ENCODE data around the gene RASA4B.
"Not testable (repeated sequence)": the region's sequence is repeated elsewhere in the genome, so short reads cannot be mapped to it uniquely, and the experiment has no call there.

RASA4B gene

DNA sequence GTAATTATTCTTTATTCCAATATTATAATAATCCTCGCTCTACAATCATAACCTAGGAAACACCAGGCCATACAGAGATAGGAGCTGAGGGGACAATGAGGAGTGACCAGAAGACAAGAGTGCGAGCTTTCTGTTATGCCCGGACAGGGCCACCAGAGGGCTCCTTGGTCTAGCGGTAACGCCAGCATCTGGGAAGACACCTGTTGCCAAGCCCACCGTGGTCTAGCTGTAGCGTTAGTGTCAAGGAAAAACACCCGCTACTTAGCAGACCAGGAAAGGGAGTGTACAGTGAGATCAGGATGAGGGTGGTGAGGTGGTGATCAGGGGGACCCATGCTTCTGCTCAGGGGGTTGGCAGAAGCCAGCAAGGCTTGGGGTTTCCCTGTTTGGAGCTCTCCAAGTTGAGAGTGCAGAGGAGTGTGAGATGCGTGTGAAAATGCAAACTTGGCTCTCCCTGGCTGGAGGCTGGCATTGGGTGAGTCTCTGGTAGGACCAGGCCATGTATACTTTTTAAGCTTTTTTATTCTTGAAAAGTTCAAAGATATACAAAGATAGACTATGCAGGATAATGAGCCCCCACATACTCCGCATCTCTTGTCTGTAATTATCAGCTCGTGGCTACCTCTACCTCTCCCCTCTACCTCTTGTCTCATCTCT, 37.5 kb downstream of the RASA4B start:
- peak in 39 of 42 donors; percentile 4 to 77 (median 51) for DNase-seq
- intact Hi-C loops (cut with DNase I): not testable (repeated sequence)

DNA sequence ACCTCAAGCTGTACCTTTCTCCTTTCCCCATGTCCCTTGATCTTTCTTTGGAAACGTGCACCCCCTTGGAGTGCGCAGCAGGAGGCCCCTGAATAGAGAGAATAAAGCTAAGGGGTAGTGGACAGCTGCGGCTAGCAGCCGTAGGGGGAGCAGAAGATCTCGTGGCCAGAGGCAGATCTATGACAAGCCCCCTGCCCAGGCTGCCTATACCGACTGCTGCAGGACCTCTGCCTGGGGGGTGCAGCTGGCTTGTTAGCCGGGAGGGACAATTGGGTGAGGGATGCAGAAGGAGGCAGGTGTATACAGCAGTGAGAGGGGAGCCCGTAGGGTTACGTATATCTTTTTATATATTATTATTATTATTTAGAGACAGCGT, 38.4 kb downstream of the RASA4B start:
- DNase-seq; intact Hi-C loops (cut with DNase I): not testable (repeated sequence)

DNA sequence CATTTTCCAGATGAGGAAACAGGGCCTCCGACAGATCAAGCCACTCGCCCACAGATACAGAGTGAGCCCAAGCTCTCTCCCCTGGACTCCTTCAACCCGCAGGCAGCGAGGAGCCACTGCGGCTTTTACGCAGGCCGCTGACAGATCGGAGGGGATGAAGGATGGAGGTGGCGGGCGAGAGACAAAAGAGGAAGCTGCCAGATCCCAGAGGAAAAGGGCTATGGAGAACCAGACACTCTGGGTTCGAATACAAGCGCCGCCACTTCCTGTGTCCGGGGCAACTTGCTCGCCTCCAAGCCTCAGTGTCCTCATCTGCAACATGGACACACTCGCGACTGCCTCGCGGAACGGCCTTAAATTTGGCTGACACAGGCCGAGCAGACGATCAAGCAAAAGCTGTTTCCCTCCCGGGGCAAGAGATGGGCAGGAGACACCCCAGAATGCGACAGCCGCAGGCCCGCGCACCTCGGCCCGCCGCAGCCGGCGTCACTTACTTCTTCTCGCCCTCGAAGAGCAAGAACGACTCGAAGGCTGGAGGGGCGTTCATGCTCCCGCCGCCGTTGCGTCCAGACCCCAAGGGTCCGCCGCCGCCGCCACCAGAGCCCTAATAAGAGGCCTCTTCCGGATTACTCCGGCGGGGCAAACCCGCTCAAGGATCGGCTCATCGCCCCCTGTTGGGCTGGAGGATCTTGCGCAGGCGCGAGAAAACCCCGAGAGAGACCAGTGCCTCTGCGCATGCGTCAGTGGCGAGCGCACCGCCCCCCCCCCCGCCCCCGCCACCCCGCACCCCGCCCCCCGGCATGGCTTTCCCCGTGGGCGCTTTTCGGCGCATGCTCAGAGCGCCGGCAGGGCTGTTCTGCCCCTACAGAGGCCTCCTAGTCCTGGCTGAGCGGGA, 39.0 kb downstream of the RASA4B start, which contains the start of gene POLR2J:
TSS of gene POLR2J (minus strand) at position 609 of the 895 bp plus-strand sequence. CDS start at position 547, 62 bp downstream.
- peak; percentile 60 to 99 (median 89) for DNase-seq
- intact Hi-C loops (cut with DNase I): not testable (repeated sequence)

DNA sequence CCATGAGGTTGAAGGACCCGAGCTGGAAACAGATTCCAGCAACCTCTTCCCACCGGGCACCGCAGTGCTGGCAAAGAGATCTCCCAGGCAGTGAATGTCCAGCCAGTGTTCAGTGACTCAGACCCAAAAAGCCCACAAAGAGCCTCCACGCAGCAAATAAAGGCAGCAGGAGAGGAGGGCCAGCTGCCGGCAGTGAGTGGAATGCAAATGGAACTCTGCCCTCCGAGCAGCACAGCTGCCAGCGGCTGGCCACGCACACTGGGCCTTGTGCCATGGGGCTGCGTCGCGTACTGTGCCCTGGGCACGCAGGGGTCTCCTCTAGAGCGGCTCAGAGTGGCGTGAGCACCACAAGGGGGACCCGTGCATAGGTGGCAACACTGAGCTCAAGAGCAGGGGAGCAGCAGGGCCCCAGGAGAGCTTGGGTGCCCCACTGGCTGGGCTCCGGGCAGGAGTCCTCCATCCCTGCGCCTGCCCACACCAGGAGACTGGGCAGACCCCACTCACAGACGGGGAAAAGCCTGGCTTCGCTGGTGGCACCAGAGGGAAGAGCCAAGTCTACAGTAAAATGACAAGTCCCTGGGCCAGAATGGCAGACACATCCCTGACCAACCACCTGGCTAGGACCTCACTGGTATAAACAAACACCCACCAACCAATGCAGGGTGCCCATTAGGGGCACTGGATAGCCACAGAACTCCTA, 42.7 kb downstream of the RASA4B start:
- intact Hi-C loops (cut with DNase I): not testable (repeated sequence)
- peak in 31 of 42 donors; percentile 2 to 79 (median 33) for DNase-seq

DNA sequence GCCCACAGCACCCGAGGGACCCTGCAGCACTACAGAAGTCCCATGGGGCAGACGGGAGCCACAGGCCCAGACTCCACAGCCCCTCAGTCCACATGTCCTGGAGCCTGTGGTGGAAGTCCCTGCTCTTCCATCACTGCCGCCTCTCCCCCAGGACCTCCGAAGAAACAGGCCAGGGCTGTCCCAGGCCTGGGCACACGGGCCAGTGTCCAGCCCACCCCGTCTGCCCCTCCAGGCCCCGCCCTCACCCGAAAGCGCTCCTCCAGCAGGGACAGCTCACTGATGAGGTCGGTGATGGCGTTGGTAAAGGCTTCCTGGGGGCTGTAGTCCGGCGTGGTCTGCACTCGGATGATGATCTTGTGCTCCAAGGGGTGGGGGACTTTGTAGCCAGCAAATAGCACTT, 43.5 kb downstream of the RASA4B start:
- peak in 19 of 42 donors; percentile 0 to 29 (median 8) for DNase-seq
- intact Hi-C loops (cut with DNase I): not testable (repeated sequence)

DNA sequence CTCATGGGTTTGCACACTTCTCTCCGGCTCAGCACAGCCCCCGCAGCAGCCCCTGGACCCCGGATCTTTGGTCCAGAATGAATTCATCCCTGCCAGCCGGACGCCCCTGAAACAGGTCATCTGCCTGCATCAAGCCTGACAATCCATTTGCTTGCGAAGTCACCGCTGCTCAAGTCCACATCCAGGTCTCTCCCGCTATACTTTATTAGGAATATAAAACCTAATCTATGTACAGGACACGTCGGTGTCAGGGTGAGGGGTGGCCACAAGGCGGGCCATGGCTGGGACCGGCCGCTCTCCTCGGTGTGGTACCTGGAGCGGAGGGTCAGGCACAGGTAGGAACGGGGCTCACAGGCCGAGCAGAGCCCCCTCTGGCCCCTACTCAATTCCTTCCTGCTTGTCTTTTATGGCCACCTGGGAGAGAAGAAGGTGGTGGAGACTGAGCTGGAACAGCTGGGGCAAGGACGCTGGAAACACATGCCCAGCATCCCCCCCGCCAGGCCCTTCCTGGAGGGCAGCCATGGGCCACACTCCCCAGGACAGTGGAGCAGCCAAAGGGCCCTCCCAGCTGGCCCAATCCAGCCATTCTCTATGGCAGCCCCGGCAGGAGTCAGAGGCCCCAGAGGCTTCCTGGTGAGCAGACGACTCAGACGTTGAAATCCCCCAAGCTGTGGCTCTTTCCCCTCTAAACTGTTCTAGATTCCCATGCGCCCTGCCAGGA, 44.1 kb downstream of the RASA4B start:
- intact Hi-C loops (cut with DNase I): no loop called here
- DNase-seq: peak in 26 of 42 donors; percentile 2 to 73 (median 36)

DNA sequence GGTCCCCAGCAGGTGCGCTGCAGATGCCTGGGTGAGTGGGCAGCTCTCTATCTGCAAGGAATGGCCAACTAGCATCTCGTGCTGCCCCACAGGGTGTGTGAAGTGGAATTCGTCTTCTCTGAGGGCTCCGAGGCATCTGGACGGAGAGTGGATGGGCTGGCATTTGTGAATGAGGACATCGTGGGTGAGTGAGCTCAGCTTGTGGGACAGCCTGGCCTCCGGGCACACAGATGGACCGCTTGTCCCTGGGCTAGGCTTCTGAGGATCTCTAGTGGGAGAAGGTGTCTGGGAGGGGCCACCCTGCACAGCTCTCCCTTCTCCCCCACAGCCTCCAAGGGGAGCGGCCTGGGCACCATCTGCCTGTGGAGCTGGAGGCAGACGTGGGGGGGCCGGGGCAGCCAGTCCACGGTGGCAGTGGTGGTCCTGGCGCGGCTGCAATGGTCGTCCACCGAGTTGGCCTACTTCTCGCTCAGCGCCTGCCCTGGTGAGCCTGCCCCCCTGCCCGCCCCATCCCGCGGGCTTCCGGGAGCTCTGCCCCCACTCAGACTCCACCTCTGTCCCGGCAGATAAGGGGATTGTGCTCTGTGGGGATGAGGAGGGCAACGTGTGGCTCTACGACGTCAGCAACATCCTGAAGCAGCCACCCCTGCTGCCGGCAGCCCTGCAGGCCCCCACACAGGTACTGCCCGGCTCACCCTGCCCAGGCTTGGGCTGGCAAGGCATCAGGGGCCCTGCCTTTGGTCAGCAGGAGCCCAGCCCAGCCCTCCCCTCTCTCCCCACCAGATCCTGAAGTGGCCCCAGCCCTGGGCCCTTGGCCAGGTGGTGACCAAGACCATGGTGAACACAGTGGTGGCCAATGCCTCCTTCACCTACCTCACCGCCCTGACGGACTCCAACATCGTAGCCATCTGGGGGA, 45.2 kb downstream of the RASA4B start:
- intact Hi-C loops (cut with DNase I): no loop called here
- peak in 14 of 42 donors; percentile 2 to 28 (median 8) for DNase-seq

DNA sequence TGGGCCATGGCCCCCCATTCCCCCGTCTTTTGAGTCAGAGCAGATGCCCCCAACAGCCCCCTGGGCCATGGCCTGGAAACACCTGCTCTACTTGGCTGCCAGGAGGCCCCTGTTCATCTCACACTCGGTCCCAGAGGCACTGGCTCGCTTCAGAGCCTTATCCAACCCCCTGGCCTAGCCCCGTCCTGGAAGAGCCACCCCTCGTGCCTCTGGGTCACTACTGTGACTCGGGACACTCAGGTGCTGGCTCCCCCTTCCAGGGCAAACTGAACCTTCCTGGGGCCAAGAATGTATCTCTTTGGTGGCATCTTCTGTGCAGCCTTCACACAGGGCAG, 45.8 kb downstream of the RASA4B start:
- intact Hi-C loops (cut with DNase I): no loop called here
- DNase-seq: peak in 10 of 42 donors; percentile 0 to 27 (median 2)

DNA sequence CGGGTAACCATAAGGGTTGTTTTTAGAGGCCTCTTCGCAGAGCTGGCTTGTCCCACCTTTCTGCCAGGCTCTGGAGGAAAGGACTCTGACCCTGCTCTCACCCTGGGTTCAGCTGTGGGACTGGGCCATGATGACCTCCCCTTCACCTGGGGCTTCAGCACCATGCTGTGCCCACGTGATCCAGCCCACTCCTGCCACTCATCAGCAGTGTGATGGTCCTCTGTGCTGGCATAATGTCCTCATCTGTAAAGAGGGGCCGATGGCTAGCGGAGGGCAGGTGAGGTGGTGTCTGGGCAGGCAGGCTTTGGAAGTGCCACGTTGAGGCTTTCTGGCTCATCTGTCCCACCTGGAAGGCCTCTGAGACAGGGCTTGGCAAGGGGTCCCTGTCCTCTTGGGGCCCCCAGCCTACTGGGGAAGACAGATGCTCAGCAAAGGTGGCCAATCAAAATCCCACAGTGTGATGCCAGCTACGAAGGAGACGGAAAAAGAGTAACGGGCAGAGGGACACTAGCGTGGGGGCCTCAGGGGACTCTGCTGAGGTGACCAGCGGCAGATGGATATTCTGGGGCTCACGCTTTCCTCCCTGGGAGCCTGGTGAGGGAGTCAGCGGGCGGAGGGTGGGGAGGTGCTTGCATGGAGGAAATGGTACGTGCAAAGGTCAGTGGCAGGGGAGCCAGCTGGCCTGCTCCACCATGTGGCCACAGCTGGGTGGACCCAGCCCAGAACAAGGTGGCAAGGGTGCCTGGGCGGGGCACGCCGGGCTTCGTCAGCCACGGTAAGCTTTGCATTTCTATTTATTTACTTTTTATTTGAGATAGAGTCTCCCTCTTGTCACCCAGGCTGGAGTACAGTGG, 47.4 kb downstream of the RASA4B start:
- intact Hi-C loops (cut with DNase I): no loop called here
- DNase-seq: peak in 10 of 42 donors; percentile 0 to 22 (median 4)

DNA sequence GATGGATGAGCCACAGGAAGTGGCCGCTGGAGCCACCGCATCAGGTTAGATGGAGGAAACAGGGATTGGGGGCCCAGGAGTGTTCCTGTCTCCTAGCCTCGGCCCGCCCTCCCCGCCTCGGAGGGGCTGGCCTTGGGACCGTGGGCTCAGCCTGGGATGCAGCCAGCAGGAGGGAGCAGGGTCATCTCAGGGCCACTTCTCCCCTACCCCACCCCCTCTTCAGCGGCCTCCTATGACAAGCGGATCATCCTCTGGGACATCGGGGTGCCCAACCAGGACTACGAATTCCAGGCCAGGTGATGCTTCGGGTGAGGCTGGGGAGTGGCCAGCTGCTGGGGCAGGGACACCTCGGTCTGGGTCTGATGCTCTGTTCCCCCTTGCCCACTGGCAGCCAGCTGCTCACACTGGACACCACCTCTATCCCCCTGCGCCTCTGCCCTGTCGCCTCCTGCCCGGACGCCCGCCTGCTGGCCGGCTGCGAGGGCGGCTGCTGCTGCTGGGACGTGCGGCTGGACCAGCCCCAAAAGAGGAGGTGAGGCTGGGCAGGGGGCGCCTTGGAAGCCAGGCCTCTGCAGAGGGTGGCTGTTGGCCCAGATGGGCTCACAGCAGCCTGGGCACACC, 48.1 kb downstream of the RASA4B start:
- intact Hi-C loops (cut with DNase I): no loop called here

DNA sequence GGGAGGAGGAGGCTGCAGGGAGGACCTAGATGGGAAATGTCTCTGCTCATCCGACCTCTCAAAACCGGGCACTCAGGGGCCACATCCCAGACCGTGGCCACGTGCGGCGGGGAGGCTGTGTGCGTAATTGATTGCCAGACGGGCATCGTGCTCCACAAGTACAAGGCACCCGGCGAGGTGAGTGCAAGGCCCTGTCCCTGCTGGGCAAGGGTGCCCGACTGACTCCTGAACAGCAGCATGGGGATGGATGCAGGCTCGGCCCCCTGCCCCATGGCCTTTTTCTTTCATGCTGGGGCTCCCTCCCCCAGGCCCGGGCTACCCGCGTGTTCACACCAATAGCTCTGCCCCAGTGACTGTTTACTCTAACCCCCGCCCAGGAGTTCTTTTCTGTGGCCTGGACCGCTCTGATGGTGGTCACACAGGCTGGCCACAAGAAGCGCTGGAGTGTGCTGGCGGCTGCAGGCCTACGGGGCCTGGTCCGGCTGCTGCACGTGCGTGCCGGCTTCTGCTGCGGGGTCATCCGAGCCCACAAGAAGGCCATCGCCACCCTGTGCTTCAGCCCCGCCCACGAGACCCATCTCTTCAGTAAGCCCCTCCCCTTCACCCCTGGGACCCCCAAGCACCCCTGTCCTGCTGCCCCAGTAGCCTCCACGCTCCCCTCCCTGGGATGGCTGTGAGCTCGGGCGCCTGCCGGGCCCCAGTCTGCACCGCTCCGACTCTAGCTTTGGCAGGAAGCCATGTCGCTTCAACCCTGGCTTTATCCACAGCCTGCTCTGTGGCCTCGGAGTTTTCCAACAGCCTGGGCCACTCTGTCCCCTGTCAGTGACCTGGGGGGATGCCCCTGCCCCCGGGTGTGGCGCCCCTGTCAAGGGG, 48.9 kb downstream of the RASA4B start:
- peak in 7 of 42 donors; percentile 2 to 29 (median 5) for DNase-seq
- intact Hi-C loops (cut with DNase I): no loop called here

More for the DNA sequence above, 48.1 kb downstream of the RASA4B start:
- peak in 5 of 42 donors; percentile 2 to 12 (median 5) for DNase-seq

DNA sequence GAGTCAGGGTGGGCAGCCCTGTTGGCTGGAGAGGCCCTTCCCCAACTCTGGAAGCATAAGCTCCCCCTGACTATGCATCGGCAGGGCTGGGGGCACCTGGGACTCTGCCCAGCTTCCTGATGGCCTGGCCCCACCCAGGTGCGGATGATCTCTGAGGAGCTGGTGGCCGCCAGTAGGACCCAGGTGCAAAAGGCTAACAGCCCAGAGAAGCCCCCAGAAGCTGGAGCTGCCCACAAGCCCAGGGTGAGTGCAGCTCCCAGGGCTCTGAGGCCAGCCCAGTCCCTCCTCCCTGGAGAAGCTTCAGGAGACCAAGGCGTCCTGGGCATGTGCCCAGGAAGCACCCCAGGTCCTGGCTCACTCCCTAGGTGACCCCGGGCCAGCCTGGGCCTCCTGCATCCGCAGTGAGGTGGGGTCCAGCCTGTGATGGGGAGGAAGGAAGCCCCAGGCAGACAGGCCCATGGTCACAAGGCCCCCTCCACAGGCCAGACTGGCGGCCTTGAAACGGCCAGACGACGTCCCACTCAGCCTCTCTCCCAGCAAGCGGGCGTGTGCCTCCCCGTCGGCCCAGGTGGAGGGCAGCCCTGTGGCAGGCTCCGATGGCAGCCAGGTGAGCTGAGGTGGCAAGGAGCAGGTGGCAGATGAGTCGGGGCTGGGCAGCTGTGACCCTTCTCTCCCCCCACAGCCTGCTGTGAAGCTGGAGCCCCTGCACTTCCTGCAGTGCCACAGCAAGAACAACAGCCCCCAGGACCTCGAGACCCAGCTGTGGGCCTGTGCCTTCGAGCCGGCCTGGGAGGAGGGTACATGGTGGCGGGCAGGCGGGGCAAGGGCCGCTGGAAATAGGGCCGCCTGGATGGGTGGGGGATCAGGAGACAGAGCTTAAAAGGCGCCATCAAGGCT, 49.7 kb downstream of the RASA4B start:
- intact Hi-C loops (cut with DNase I): no loop called here
- peak in 4 of 42 donors; percentile 1 to 24 (median 9) for DNase-seq

DNA sequence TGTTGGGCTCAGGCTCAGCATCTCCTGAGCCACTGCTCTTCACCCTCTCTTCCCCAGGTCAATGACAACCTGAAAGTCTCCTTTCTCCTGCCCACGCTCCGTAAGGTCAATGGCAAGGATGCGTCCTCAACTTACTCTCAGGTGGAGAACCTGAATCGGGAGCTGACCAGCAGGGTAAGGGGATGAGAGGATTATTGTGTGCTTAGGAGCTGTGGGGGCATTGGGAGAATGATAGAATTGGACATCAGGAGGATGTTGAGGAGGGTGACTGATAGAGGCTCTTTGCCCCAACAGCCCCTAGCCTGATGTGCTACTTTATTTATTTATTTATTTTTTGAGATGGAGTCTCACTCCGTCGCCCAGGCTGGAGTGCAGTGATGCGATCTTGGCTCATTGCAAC, 51.5 kb downstream of the RASA4B start:
- intact Hi-C loops (cut with DNase I): no loop called here

DNA sequence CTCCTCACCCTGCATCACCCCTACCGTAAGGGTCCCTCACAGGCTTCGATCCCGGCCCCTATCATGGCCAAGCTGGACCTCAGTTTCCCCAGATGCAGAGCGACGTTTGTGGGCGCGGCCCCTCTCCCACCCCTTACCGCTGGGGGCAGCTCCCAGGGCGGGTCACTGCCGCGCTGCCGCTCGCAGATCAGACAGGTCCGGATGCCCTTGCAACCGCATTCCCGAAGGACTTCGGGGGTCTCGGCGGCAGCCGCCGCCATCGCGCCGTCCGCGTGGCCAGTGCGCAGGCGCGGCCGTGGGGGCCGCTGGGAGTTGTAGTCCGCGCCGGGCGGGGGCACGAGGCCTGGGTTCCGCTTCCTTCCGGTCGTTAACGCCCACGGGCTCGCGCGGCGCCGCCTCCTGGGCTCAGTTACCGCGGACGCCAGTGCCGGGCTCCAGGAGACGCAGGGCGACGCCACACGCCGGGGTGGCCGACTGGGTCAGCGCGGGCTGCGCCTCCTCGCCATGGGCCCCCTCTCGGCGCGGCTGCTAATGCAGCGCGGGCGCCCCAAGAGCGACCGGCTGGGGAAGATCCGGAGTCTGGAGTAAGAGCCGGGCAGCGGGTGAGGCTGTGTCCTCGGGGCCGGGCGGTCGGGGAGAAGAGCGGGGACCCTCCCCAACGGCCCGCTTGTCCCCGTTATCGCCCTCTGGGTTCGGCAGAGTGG, 52.8 kb downstream of the RASA4B start, which contains the start of the genes ALKBH4 and LRWD1:
TSS of gene ALKBH4 (minus strand) at position 287 of the 704 bp plus-strand sequence. CDS start at position 260, 27 bp downstream.
TSS of gene LRWD1 (plus strand) at position 408 of the 704 bp plus-strand sequence. CDS start at position 505, 97 bp downstream.
- peak; percentile 80 to 96 (median 93) for DNase-seq
- intact Hi-C loops (cut with DNase I): loop anchor here (5.0 kb wide), 1 partner anchor 67 kb away; the partner anchor contains the start of gene PRKRIP1

More for the DNA sequence above, 51.5 kb downstream of the RASA4B start:
- DNase-seq: no peak

All from head of caudate nucleus (tissue), 42 donors.